GM18909 (cell line): Measurements from ENCODE around the gene PXK.
A peak's percentile ranks its signal among the peaks of the same experiment; 100 is the strongest.

Experiments used
- ATAC-seq: cut with Tn5 transposase; IDR thresholded peaks from one replicate; pipeline ENCODE4 v1.9.1; 2021; ENCODE audit warnings: mild to moderate bottlenecking; ENCODE audit not compliant: unreplicated experiment, poor library complexity

PXK gene

GRCh38 chr3:58345457-58345856 is 12.8 kb downstream of the PXK start:
- ATAC-seq: no peak

GRCh38 chr3:58346368-58346767 is 13.7 kb downstream of the PXK start:
- ATAC-seq: no peak

GRCh38 chr3:58347984-58348383 is 15.3 kb downstream of the PXK start:
- ATAC-seq: no peak

GRCh38 chr3:58349792-58350626 is 17.3 kb downstream of the PXK start:
- ATAC-seq: peak; percentile 87

- no peak for ATAC-seq
Measured at GRCh38 chr3:58350627-58351013, 17.9 kb downstream of the PXK start.

- no peak for ATAC-seq
Measured at GRCh38 chr3:58351920-58352319, 19.2 kb downstream of the PXK start.

- ATAC-seq: no peak
Measured at GRCh38 chr3:58352626-58353025, 19.9 kb downstream of the PXK start.

- no peak for ATAC-seq
Measured at GRCh38 chr3:58353722-58354553, 21.2 kb downstream of the PXK start.

GRCh38 chr3:58355179-58355578 is 22.5 kb downstream of the PXK start:
- ATAC-seq: peak; percentile 57

GRCh38 chr3:58356054-58356453 is 23.4 kb downstream of the PXK start:
- ATAC-seq: no peak

- no peak for ATAC-seq
Measured at GRCh38 chr3:58357402-58357801, 24.7 kb downstream of the PXK start.

- ATAC-seq: no peak
Measured at GRCh38 chr3:58358092-58358491, 25.4 kb downstream of the PXK start.

- ATAC-seq: no peak
Measured at GRCh38 chr3:58358808-58359207, 26.1 kb downstream of the PXK start.

- ATAC-seq: no peak
Measured at GRCh38 chr3:58359621-58360020, 26.9 kb downstream of the PXK start.

GRCh38 chr3:58361866-58362265 is 29.2 kb downstream of the PXK start:
- no peak for ATAC-seq

GRCh38 chr3:58366699-58367098 is 34.0 kb downstream of the PXK start:
- no peak for ATAC-seq

GRCh38 chr3:58369038-58369437 is 36.3 kb downstream of the PXK start:
- no peak for ATAC-seq

- ATAC-seq: no peak
Measured at GRCh38 chr3:58369876-58370275, 37.2 kb downstream of the PXK start.

GRCh38 chr3:58370407-58370806 is 37.7 kb downstream of the PXK start:
- ATAC-seq: no peak

- ATAC-seq: no peak
Measured at GRCh38 chr3:58371754-58372153, 39.1 kb downstream of the PXK start.

- no peak for ATAC-seq
Measured at GRCh38 chr3:58375254-58375653, 42.6 kb downstream of the PXK start.

- no peak for ATAC-seq
Measured at GRCh38 chr3:58377168-58377567, 44.5 kb downstream of the PXK start.
